PC-3 (cell line): ENCODE data around the gene NUTM2E. TPM values are rescaled to one million over a fixed set of nuclear protein-coding genes. Genes with fewer than 3 reads are reported as not detected.
"Not testable (repeated sequence)": the region's sequence is repeated elsewhere in the genome, so short reads cannot be mapped to it uniquely, and the experiment has no call there.

ENCODE experiments used
- ATAC-seq: fragments of 200-7000 bp; cut with Tn5 transposase; 2 replicates; pipeline ENCODE4 v1.9.1; 2020; ENCODE audit warnings: mild to moderate bottlenecking, moderate library complexity
- BruUV-seq: library from RNA; stranded (reverse); fragments of 400-500 nt; replicated peaks from 2 replicates; lab custom pipeline; 2021; lab: Mats Ljungman, UMichigan
- CTCF ChIA-PET: fragments of 300-600 bp; sonication (Branson Sonifier 250); formaldehyde crosslinking; loops from one replicate; lab custom pipeline; 2022; ENCODE audit warnings: antibody characterized with exemption; lab: Charles Lee
- POLR2A ChIA-PET: fragments of 300-600 bp; sonication (Branson Sonifier 250); formaldehyde crosslinking; loops from one replicate; lab custom pipeline; 2022; ENCODE audit warnings: antibody characterized with exemption; ENCODE audit not compliant: unreplicated experiment; lab: Charles Lee
- DNase-seq: peaks from one replicate; pipeline ENCODE4 v3.0.0-alpha.2; 2015
- H2AFZ ChIP-seq: fragments of 300-600 bp; sonication (generic); 2 replicates; pipeline ENCODE4 v1.6.0; 2016; ENCODE audit warnings: antibody characterized with exemption, low read length
- H3F3A ChIP-seq: fragments of 300-600 bp; sonication (generic); one replicate; pipeline ENCODE4 v1.6.0; 2017; ENCODE audit warnings: antibody characterized with exemption, low read length, control low read depth, mild to moderate bottlenecking; ENCODE audit not compliant: unreplicated experiment
- H3K27ac ChIP-seq: fragments of 300-600 bp; sonication (generic); 2 replicates; pipeline ENCODE4 v1.5.1; 2016; ENCODE audit warnings: mild to moderate bottlenecking, low read length
- H3K27me3 ChIP-seq: fragments of 300-600 bp; sonication (generic); 2 replicates; pipeline ENCODE4 v1.6.1; 2016; ENCODE audit warnings: low read length, mixed read lengths
- H3K36me3 ChIP-seq: fragments of 300-600 bp; sonication (generic); 2 replicates; pipeline ENCODE4 v1.6.1; 2016; ENCODE audit warnings: low read depth, mixed run types, low read length, mixed read lengths
- H3K4me1 ChIP-seq: fragments of 300-600 bp; sonication (generic); 2 replicates; pipeline ENCODE4 v1.5.1; 2016; ENCODE audit warnings: low read length; ENCODE audit not compliant: insufficient read depth
- H3K4me2 ChIP-seq: fragments of 300-600 bp; sonication (generic); 2 replicates; pipeline ENCODE4 v1.6.0; 2016; ENCODE audit warnings: low read length
- H3K4me3 ChIP-seq: fragments of 300-600 bp; sonication (generic); 2 replicates; pipeline ENCODE4 v1.5.1; 2016; ENCODE audit warnings: mild to moderate bottlenecking, low read length, mixed read lengths
- H3K79me2 ChIP-seq: fragments of 300-600 bp; sonication (generic); 2 replicates; pipeline ENCODE4 v1.6.1; 2017; ENCODE audit warnings: low read length, mixed read lengths
- H3K9ac ChIP-seq: fragments of 300-600 bp; sonication (generic); 2 replicates; pipeline ENCODE4 v1.6.0; 2016; ENCODE audit warnings: mild to moderate bottlenecking, low read length
- H3K9me2 ChIP-seq: fragments of 300-600 bp; sonication (generic); replicated peaks from 2 replicates; pipeline ENCODE4 v1.6.1; 2016; ENCODE audit warnings: mixed run types, low read length, mixed read lengths
- H3K9me3 ChIP-seq: fragments of 300-600 bp; sonication (generic); 2 replicates; pipeline ENCODE4 v1.6.1; 2016; ENCODE audit warnings: low read length, mixed read lengths
- H4K20me1 ChIP-seq: fragments of 300-600 bp; sonication (generic); 2 replicates; pipeline ENCODE4 v1.6.1; 2016; ENCODE audit warnings: low read length, mixed read lengths
- intact Hi-C: fragments of 100-400 bp; cut with micrococcal nuclease; formaldehyde crosslinking; loops from 2 replicates; pipeline ENCODE4 v1.9.0; 2023
- total RNA-seq: library from RNA; depleted of rRNA; stranded (reverse); fragments of >200 nt; gene quantifications from 2 replicates; pipeline ENCODE4 v1.2.3, GENCODE V29; 2014

Gene NUTM2E
- total RNA-seq, 1 experiment from 2014 or later: not detected

DNA sequence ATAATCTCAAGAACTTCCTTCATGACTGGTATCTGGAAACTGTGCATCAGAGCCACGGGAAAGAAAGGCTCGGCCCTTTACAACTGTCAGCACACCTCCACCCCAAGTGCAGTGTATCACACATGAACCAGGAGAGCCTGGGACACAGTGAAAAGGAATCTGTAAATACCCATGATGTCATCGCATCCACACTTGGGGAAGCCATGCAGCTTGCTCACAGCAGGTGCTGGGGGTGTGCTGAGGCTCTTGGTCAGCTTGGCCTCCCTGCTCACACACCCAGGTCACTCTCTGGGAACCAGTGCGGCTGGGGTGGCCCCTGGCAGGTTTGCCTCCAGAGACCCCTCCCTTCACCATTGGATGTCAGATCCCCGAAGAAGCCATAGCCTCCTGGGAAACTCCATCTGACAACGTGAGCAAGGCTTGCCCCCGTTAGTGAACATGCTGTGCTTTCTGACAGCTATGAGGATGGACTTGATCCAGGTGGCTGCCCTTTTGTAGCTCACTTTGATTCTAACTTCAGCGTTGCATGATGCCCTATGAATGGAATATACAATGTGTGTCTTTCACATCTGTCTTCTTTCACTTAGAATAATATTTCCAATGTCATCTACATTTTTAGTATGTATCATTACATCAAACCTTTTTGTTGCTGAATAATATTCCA is 26.8 kb downstream of the NUTM2E start:
- H3K27me3 ChIP-seq, ATAC-seq, CTCF ChIA-PET, BruUV-seq, H2AFZ ChIP-seq, H3K9me2 ChIP-seq, intact Hi-C loops, H3F3A ChIP-seq, H3K4me3 ChIP-seq, H3K4me1 ChIP-seq, H4K20me1 ChIP-seq, POLR2A ChIA-PET, H3K9ac ChIP-seq, H3K79me2 ChIP-seq, H3K4me2 ChIP-seq, H3K9me3 ChIP-seq, H3K36me3 ChIP-seq, H3K27ac ChIP-seq, DNase-seq: not testable (repeated sequence)

DNA sequence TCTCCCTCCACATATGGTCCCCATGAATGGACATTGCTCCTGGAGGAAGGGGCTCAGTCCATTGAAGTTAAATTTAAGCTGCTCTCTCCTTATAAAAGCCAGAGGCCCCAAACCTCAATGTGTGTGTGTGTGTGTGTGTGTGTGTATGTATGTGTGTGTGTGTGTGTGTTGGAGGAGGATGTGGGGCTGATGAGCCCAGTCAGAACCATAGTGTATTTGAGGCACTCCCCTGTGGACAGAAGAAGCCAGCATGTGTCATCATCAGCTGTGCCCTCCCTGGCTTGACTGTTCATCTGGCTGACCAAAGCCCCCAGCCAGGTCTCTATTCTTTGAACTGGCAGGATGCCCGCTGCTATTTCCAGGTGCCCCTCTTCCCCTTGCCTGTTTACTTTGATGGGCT is 35.7 kb downstream of the NUTM2E start:
- H3K79me2 ChIP-seq, BruUV-seq, H3K27ac ChIP-seq, H3K9me3 ChIP-seq, ATAC-seq, CTCF ChIA-PET, H3K27me3 ChIP-seq, H3K4me2 ChIP-seq, H3K9ac ChIP-seq, H4K20me1 ChIP-seq, intact Hi-C loops, H3K4me3 ChIP-seq, H3K9me2 ChIP-seq, POLR2A ChIA-PET, H2AFZ ChIP-seq, H3F3A ChIP-seq, H3K4me1 ChIP-seq, H3K36me3 ChIP-seq: not testable (repeated sequence)
- peak; percentile 1 for DNase-seq

- H3K9me2 ChIP-seq, H3K9me3 ChIP-seq, H3K79me2 ChIP-seq, H3K4me3 ChIP-seq, H3K27ac ChIP-seq, CTCF ChIA-PET, H3K9ac ChIP-seq, H4K20me1 ChIP-seq, H3K4me1 ChIP-seq, H2AFZ ChIP-seq, H3K36me3 ChIP-seq, H3K4me2 ChIP-seq, DNase-seq, ATAC-seq, intact Hi-C loops, H3K27me3 ChIP-seq, BruUV-seq, POLR2A ChIA-PET, H3F3A ChIP-seq: not testable (repeated sequence)
Measured at GRCh38 chr10:79862803-79863202, 36.3 kb downstream of the NUTM2E start.

GRCh38 chr10:79866903-79867551 is 40.5 kb downstream of the NUTM2E start:
- POLR2A ChIA-PET, H3K79me2 ChIP-seq, CTCF ChIA-PET, H3K36me3 ChIP-seq, H3K4me1 ChIP-seq, H3K4me3 ChIP-seq, H3K4me2 ChIP-seq, H4K20me1 ChIP-seq, H3K9me2 ChIP-seq, H3K27ac ChIP-seq, H3K9ac ChIP-seq, H3K27me3 ChIP-seq, BruUV-seq, intact Hi-C loops, H2AFZ ChIP-seq, DNase-seq, H3F3A ChIP-seq, H3K9me3 ChIP-seq: not testable (repeated sequence)
- peak; percentile 91 for ATAC-seq

DNA sequence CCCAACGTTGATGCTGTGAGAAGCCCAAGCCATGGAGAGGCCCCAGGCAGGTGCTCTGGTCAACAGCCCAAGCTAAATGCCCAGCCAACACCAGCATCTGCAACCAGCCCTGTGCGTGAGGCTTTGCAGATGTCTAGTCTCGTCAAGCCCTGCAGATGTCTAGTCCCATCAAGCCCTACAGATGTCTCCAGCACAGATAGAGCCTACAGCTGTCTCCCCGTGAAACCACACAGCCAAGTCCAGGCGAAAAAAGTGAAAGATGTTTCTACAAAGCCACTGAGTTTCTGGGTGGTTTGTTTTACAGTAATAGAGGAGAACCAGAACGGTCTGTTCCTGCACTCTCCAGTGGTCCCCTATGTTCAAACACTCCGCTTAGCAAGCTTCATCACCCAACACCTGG is 41.5 kb downstream of the NUTM2E start:
- BruUV-seq, DNase-seq, CTCF ChIA-PET, H3K27ac ChIP-seq, H2AFZ ChIP-seq, H3K27me3 ChIP-seq, intact Hi-C loops, H3F3A ChIP-seq, H3K9me3 ChIP-seq, H3K4me2 ChIP-seq, H3K9me2 ChIP-seq, H3K36me3 ChIP-seq, ATAC-seq, H3K9ac ChIP-seq, H4K20me1 ChIP-seq, POLR2A ChIA-PET, H3K4me1 ChIP-seq, H3K79me2 ChIP-seq, H3K4me3 ChIP-seq: not testable (repeated sequence)

DNA sequence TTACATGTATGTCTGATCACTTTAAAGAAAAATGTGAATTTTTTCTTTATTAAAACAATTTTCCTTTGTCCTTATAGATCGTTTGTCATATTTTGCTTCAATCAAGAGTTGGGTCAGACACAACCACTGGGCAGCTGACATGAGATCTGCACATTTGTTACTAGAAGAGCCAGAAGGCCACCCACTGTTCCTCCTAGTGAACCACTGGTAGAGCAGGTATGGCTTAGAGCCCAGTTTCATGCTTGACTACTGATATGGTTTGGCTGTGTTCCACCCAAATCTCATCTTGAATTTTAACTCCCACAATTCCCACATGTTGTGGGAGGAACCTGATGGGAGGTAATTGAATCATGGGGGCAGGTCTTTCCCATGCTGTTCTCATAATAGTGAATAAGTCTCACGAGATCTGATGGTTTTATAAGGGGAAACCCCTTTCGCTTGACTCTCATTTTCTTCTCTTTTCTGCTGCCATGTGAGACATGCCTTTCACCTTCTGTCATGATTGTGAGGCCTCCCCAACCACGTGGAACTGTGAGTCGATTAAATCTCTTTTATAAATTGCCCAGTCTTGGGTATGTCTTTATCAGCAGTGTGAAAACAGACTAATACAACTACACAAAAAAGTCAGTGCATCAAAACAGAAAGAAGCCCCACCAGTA is 43.0 kb downstream of the NUTM2E start:
- H3K9ac ChIP-seq, H3K4me2 ChIP-seq, H3K36me3 ChIP-seq, H3K4me1 ChIP-seq, H3K27ac ChIP-seq, BruUV-seq, CTCF ChIA-PET, H3K79me2 ChIP-seq, ATAC-seq, H4K20me1 ChIP-seq, H2AFZ ChIP-seq, H3K4me3 ChIP-seq, H3K9me3 ChIP-seq, H3K9me2 ChIP-seq, H3K27me3 ChIP-seq, intact Hi-C loops, POLR2A ChIA-PET, H3F3A ChIP-seq, DNase-seq: not testable (repeated sequence)
